OCI-LY7 (cell line): ENCODE measurements around the gene H6PD. TPM values are rescaled to one million over a fixed set of nuclear protein-coding genes. Genes with fewer than 3 reads are reported as not detected.
A peak's percentile ranks its signal among the peaks of the same experiment; 100 is the strongest.

Experiments used
- BruUV-seq: library from RNA; stranded (reverse); fragments of 400-500 nt; replicated peaks from 2 replicates; lab custom pipeline; 2021; lab: Mats Ljungman, UMichigan
- CTCF ChIA-PET: fragments of 300-600 bp; sonication (Branson Sonifier 250); formaldehyde crosslinking; loops from one replicate; lab custom pipeline; 2022; ENCODE audit warnings: antibody characterized with exemption; ENCODE audit not compliant: unreplicated experiment; lab: Charles Lee
- POLR2A ChIA-PET: fragments of 300-600 bp; sonication (Branson Sonifier 250); formaldehyde crosslinking; loops from one replicate; lab custom pipeline; 2022; ENCODE audit warnings: antibody characterized with exemption; lab: Charles Lee
- DNase-seq: peaks from one replicate; pipeline ENCODE4 v3.0.0-alpha.2; 2015; ENCODE audit warnings: low spot score
- H2AFZ ChIP-seq: fragments of 200-600 bp; sonication (generic), shearing (Covaris generic); 2 replicates; pipeline ENCODE4 v1.6.1; 2014; ENCODE audit warnings: mild to moderate bottlenecking, antibody characterized with exemption, low read length, moderate library complexity
- H3K27ac ChIP-seq: fragments of 200-600 bp; sonication (generic); 2 replicates; pipeline ENCODE4 v1.5.1; 2014; ENCODE audit warnings: mixed run types, low read depth, mild to moderate bottlenecking, moderate library complexity, low read length, inconsistent platforms; ENCODE audit not compliant: poor library complexity, severe bottlenecking
- H3K36me3 ChIP-seq: fragments of 200-600 bp; sonication (generic); 2 replicates; pipeline ENCODE4 v1.6.1; 2014; ENCODE audit warnings: mild to moderate bottlenecking, antibody characterized with exemption, low read length, moderate library complexity, mixed read lengths; ENCODE audit not compliant: insufficient read depth
- H3K4me1 ChIP-seq: fragments of 200-600 bp; sonication (generic); 2 replicates; pipeline ENCODE4 v1.5.1; 2014; ENCODE audit warnings: mild to moderate bottlenecking, low read length; ENCODE audit not compliant: insufficient read depth, poor library complexity, severe bottlenecking
- H3K4me2 ChIP-seq: fragments of 200-600 bp; sonication (generic); 2 replicates; pipeline ENCODE4 v1.6.1; 2014; ENCODE audit warnings: mild to moderate bottlenecking, low read length
- H3K4me3 ChIP-seq: fragments of 200-600 bp; sonication (generic); 2 replicates; pipeline ENCODE4 v1.5.1; 2014; ENCODE audit warnings: mild to moderate bottlenecking, low read depth, low read length; ENCODE audit not compliant: poor library complexity, severe bottlenecking
- H3K79me2 ChIP-seq: fragments of 200-600 bp; sonication (generic); 2 replicates; pipeline ENCODE4 v1.6.1; 2016; ENCODE audit warnings: low read depth, mild to moderate bottlenecking, low read length, moderate library complexity, mixed read lengths; ENCODE audit not compliant: insufficient read depth
- H3K9me2 ChIP-seq: fragments of 200-600 bp; sonication (generic); 2 replicates; pipeline ENCODE4 v1.6.1; 2016; ENCODE audit warnings: mild to moderate bottlenecking, low read length, mixed read lengths; ENCODE audit not compliant: insufficient read depth
- H3K9me3 ChIP-seq: fragments of 200-600 bp; sonication (generic); 2 replicates; pipeline ENCODE4 v1.6.1; 2014; ENCODE audit warnings: mild to moderate bottlenecking, mixed run types, low read length, mixed read lengths
- H4K20me1 ChIP-seq: fragments of 200-600 bp; sonication (generic); 2 replicates; pipeline ENCODE4 v1.6.1; 2014; ENCODE audit warnings: mild to moderate bottlenecking, antibody characterized with exemption, low read length, moderate library complexity, mixed read lengths; ENCODE audit not compliant: insufficient read depth
- EZH2phosphoT487 ChIP-seq: fragments of 200-600 bp; sonication (generic); IDR thresholded peaks from 2 replicates; pipeline ENCODE4 v1.6.1; 2018; ENCODE audit warnings: low read depth, borderline replicate concordance, mild to moderate bottlenecking, mixed run types, antibody characterized with exemption, low read length, moderate library complexity, mixed read lengths
- intact Hi-C: fragments of 100-400 bp; cut with micrococcal nuclease; formaldehyde crosslinking; loops from one replicate; pipeline ENCODE4 v1.10.0; 2022; ENCODE audit not compliant: unreplicated experiment
- total RNA-seq, 2 experiments: library from RNA; depleted of rRNA in 1 of 2; stranded (reverse); fragments of >200 nt in 1 of 2; shearing (Covaris generic) in 1 of 2; gene quantifications; 2 replicates each; pipeline ENCODE4 v1.2.3, GENCODE V29; 2014 to 2022
- TF ChIP-seq, protein P1 (sequence below): fragments of 200-600 bp; sonication (generic); conservative IDR thresholded peaks from 2 replicates; pipeline ENCODE4 v1.5.1; 2014; ENCODE audit warnings: mild to moderate bottlenecking, antibody characterized with exemption, low read length, moderate library complexity, mixed read lengths

The H6PD gene
- total RNA-seq, 2 experiments from 2014 or later: 8.5 to 22.1 TPM

DNA sequence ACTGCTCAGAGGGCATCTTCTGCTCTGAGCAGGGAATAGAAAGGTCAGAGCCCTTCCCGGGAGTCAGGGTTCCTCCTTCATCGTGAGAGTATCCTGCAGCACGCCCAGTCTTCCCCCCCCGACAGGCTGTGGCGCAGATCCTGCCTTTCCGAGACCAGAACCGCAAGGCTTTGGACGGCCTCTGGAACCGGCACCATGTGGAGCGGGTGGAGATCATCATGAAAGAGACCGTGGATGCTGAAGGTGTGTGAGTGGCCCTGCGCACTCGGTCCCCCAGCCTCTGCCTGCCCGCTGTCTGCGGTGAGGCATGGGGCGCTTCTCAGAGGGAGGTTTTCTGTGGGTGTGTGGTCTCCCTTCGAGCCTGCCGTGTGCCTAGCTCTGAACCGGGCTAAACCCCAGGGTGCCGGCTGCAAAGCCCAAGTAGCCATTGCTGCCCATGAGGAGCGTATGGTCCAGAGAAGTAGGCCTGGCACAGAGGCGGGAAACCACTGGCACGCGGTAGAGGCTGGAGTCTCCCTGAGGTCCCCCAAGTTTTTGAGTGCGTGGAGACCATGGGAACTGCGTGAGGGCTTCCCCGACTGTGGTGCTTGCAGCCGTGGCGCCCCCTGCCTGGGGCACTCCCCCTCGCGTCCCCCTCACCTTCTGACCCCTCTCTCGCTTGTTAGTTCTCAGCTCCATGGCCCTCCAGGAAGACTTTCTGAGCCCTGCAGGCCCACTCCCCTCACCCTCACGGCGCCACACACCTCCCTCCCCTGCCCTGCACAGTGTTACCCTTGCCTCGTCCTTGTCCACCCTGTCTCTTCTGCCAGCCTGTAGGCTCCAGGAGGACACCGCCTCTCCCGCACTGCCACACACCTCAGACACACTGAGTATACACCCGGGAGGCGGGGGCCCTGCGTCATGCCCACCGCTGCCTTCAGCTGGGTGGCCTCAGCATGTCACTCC lies 12.5 kb downstream of the H6PD start:
- H4K20me1 ChIP-seq: no peaks in the 10 kb centered on the region
- TF ChIP-seq, protein P1, sequence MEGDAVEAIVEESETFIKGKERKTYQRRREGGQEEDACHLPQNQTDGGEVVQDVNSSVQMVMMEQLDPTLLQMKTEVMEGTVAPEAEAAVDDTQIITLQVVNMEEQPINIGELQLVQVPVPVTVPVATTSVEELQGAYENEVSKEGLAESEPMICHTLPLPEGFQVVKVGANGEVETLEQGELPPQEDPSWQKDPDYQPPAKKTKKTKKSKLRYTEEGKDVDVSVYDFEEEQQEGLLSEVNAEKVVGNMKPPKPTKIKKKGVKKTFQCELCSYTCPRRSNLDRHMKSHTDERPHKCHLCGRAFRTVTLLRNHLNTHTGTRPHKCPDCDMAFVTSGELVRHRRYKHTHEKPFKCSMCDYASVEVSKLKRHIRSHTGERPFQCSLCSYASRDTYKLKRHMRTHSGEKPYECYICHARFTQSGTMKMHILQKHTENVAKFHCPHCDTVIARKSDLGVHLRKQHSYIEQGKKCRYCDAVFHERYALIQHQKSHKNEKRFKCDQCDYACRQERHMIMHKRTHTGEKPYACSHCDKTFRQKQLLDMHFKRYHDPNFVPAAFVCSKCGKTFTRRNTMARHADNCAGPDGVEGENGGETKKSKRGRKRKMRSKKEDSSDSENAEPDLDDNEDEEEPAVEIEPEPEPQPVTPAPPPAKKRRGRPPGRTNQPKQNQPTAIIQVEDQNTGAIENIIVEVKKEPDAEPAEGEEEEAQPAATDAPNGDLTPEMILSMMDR: 0 out of 2 replicates have a peak, but pooled peaks have one; percentile 19
- no peak for TF ChIP-seq EZH2phosphoT487
- ChIA-PET POLR2A (no interaction called here), CTCF (no interaction called here)
- H3K4me1 ChIP-seq: no peaks in the 10 kb centered on the region
- H3K27ac ChIP-seq: no peak overlapping the region
- H3K4me2 ChIP-seq: no peak overlapping the region
- H2AFZ ChIP-seq: no peak overlapping the region
- no peak overlapping the region for H3K4me3 ChIP-seq
- no peaks in the 10 kb centered on the region for H3K36me3 ChIP-seq
- no peak for DNase-seq
- BruUV-seq: no TSS peak
- no peaks in the 10 kb centered on the region for H3K9me2 ChIP-seq
- H3K79me2 ChIP-seq: no peaks in the 10 kb centered on the region
- no peaks in the 10 kb centered on the region for H3K9me3 ChIP-seq
- intact Hi-C loops: no loop called here

DNA sequence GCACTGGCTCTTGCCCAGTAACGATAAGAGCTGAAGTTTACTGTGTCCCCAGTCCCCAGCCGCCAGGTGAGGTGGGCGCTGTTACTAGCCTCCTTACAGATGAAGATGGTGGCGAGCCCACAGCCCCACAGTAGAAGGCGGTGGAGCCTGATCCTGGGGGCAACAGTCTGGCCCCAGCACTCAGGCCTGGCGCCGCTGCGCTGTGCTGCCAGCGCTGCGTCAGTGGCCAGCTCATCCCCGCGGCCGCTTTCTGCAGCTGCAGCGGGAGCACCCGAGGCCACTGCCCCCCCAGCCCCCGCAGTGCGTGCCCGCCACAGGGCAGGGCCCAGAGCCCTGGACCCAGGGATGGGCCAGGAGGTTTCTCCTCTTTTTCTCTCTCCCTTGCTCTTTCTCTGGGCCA lies 13.3 kb downstream of the H6PD start:
- Histone ChIP-seq H3K9me2 (no peaks in the 10 kb centered on the region), H3K4me3 (no peak overlapping the region), H3K4me1 (no peaks in the 10 kb centered on the region), H4K20me1 (no peaks in the 10 kb centered on the region), H3K79me2 (no peaks in the 10 kb centered on the region), H3K36me3 (no peaks in the 10 kb centered on the region), H3K9me3 (no peaks in the 10 kb centered on the region), H3K27ac (no peak overlapping the region), H2AFZ (no peak overlapping the region), H3K4me2 (no peak overlapping the region)
- TF ChIP-seq, protein P1: no peak
- no peak for TF ChIP-seq EZH2phosphoT487
- no peak for DNase-seq
- ChIA-PET POLR2A (no interaction called here), CTCF (interaction anchor here (0.6 kb wide), 1 partner anchor 12 kb away, joined by 26 read pairs; no protein-coding TSS in a partner anchor)
- no TSS peak for BruUV-seq
- intact Hi-C loops: no loop called here
